ENCODE measurements around the gene ATP10A.

Gene ATP10A

GRCh38 chr15:25739687-25740121 is 123.4 kb downstream of the ATP10A start:
- peak; percentile 57 for TF ChIP-seq CTCF (conservative IDR thresholded peaks at IDR 0.05; ENCODE audit: low read length)
- DNase-seq (ENCODE audit: low read depth) = peak; percentile 40
- no peak overlapping the region for H3K4me3 ChIP-seq (ENCODE audit: low read length)

GRCh38 chr15:25738171-25738965 is 124.8 kb downstream of the ATP10A start:
- TF ChIP-seq CTCF (conservative IDR thresholded peaks at IDR 0.05; ENCODE audit: low read length) = no peak
- H3K4me3 ChIP-seq (ENCODE audit: low read length) = no peak overlapping the region
- DNase-seq (ENCODE audit: low read depth) = peak; percentile 42

GRCh38 chr15:25737218-25737643 is 125.9 kb downstream of the ATP10A start:
- TF ChIP-seq CTCF (conservative IDR thresholded peaks at IDR 0.05; ENCODE audit: low read length) = no peak
- no peak overlapping the region for H3K4me3 ChIP-seq (ENCODE audit: low read length)
- peak; percentile 9 for DNase-seq (ENCODE audit: low read depth)

GRCh38 chr15:25736461-25736860 is 126.7 kb downstream of the ATP10A start:
- DNase-seq (ENCODE audit: low read depth) = peak; percentile 15
- no peak for TF ChIP-seq CTCF (conservative IDR thresholded peaks at IDR 0.05; ENCODE audit: low read length)
- H3K4me3 ChIP-seq (ENCODE audit: low read length) = no peak overlapping the region

GRCh38 chr15:25735550-25736384 is 127.4 kb downstream of the ATP10A start:
- H3K4me3 ChIP-seq (ENCODE audit: low read length) = no peak overlapping the region
- no peak for TF ChIP-seq CTCF (conservative IDR thresholded peaks at IDR 0.05; ENCODE audit: low read length)
- no peak for DNase-seq (ENCODE audit: low read depth)

GRCh38 chr15:25734680-25735355 is 128.3 kb downstream of the ATP10A start:
- no peak for DNase-seq (ENCODE audit: low read depth)
- H3K4me3 ChIP-seq (ENCODE audit: low read length) = no peak overlapping the region
- TF ChIP-seq CTCF (conservative IDR thresholded peaks at IDR 0.05; ENCODE audit: low read length) = no peak

All from AG10803 (cell line).